Urinary bladder (tissue), 4 donors: Measurements from ENCODE around the gene RRM2. TPM values are rescaled to one million over a fixed set of nuclear protein-coding genes. Genes with fewer than 3 reads are reported as not detected.
"Not testable (repeated sequence)": the region's sequence is repeated elsewhere in the genome, so short reads cannot be mapped to it uniquely, and the experiment has no call there.

Experiments used
- DNase-seq: peaks from one replicate; pipeline ENCODE4 v3.0.0-alpha.2; 2015; ENCODE audit errors: extremely low spot score
- H3K27ac ChIP-seq: one replicate; pipeline ENCODE4 v1.5.1; 2013; ENCODE audit warnings: low read depth, mild to moderate bottlenecking, moderate library complexity
- H3K36me3 ChIP-seq: one replicate; pipeline ENCODE4 v1.6.1; 2013; ENCODE audit warnings: mild to moderate bottlenecking, moderate library complexity; ENCODE audit not compliant: insufficient read depth
- H3K4me1 ChIP-seq: one replicate; pipeline ENCODE4 v1.6.1; 2013; ENCODE audit warnings: mild to moderate bottlenecking, moderate library complexity; ENCODE audit not compliant: insufficient read depth
- H3K4me3 ChIP-seq: one replicate; pipeline ENCODE4 v1.5.1; 2013; ENCODE audit warnings: low read depth, low read length
- WGBS: extraction: QIAGEN DNeasy Blood & Tissue Kit; methylation state at CpG from one replicate; pipeline ENCODE4 v1.1.7; 2013; 5-methylcytosine and 5-hydroxymethylcytosine counted together
- polyA plus RNA-seq: library from polyadenylated mRNA; stranded (reverse); fragments of 200-250 nt; gene quantifications from one replicate; pipeline ENCODE4 v1.2.3, GENCODE V29; 2013
- total RNA-seq: library from RNA; depleted of rRNA; stranded (reverse); fragments of >200 nt; gene quantifications from one replicate; pipeline ENCODE4 v1.2.3, GENCODE V29; 2014
- donor health status: healthy with polysubstance abuse.
- donor health status: healthy.

RRM2 gene
- total and polyA plus RNA-seq, 2 donors: 0.92 to 24.8 TPM

DNA sequence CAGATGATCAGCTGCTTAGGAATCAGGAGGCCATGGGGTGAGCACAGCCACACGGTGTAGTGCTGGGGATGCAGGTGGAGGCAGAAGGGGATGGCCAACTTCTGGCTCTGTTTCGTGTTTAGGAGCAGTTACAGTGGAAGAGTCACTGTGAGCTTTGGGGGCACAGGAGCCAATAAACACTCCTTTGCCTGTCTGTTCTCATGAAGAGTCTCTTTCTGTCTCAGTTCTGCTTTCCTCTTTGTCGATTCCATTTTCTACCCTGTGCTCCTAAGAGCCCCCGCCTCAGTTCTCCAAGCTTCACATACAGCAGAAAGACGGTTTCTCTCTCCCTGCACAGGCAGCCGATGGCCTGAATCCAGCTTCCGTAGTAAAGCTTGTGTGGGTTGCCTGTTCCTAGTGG is 21.0 kb upstream of the RRM2 start:
- H3K4me3 ChIP-seq: no peak overlapping the region
- 57% methylated on average over 7 of the region's 7 CpGs for WGBS
- H3K4me1 ChIP-seq: no peaks in the 10 kb centered on the region
- DNase-seq: no peak
- H3K36me3 ChIP-seq: no peaks in the 10 kb centered on the region
- no peak overlapping the region for H3K27ac ChIP-seq

DNA sequence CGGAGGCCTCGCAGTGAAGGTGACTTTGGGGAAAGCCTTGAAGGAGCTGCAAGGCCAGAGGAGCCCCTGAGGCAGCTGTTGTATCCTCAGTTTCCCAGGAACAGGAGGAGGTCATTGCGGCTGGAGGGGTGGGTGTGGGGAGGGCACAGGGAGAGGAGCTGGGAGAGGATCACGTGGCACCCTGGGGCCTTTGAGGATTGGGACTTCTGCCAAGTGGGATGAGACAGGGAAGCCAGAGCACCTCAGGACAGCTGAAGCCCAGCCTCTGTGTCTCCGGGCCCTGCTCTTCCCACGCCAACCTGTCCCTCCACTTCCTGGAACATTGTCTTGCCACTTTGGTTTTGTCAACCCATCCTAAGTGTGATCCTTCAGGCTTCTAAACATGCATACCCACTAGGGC is 19.4 kb upstream of the RRM2 start:
- WGBS: 85% methylated on average over 6 of the region's 6 CpGs
- no peak for DNase-seq
- Histone ChIP-seq H3K4me3 (no peak overlapping the region), H3K27ac (no peak overlapping the region), H3K36me3 (no peaks in the 10 kb centered on the region), H3K4me1 (no peaks in the 10 kb centered on the region)

DNA sequence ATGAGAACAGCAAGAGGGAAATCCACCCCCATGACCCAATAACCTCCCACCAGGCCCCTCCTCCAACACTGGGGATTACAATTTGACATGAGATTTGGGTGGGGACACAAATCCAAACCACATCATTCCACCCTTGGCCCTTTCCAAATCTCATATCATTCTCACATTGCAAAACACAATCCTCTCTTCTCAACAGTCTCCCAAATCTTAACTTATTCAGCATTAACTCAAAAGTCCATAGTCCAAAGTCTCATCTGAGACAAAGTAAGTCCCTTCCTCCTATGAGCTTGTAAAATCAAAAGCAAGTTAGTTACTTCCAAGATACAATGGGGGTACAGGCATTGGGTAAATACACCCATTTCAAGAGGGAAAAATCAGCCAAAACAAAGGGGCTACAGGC is 17.6 kb upstream of the RRM2 start:
- not testable (repeated sequence) for DNase-seq, H3K27ac ChIP-seq, H3K4me1 ChIP-seq, H3K4me3 ChIP-seq, H3K36me3 ChIP-seq

GRCh38 chr2:10109311-10109710 is 13.2 kb upstream of the RRM2 start:
- Histone ChIP-seq H3K36me3 (no peaks in the 10 kb centered on the region), H3K4me1 (no peaks in the 10 kb centered on the region), H3K27ac (no peak overlapping the region), H3K4me3 (no peak overlapping the region)
- no peak for DNase-seq

DNA sequence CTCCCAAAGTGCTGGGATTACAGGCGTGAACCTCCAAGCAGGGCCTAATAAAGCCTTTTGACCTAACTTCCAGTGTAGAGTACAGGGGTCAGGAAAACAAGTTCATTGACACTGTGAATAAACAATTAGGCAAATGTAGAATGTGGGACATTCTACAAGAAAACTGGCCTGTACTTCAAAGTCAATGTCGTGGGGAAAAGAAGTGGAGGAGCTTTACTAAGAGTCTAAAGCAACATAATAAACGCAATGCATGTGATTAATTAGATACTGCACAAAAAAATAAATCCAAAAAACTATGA is 3.6 kb upstream of the RRM2 start:
- Histone ChIP-seq H3K27ac (no peak overlapping the region), H3K36me3 (no peaks in the 10 kb centered on the region), H3K4me1 (no peaks in the 10 kb centered on the region), H3K4me3 (no peak overlapping the region)
- no peak for DNase-seq
- WGBS: 94% methylated on average over 3 of the region's 3 CpGs

DNA sequence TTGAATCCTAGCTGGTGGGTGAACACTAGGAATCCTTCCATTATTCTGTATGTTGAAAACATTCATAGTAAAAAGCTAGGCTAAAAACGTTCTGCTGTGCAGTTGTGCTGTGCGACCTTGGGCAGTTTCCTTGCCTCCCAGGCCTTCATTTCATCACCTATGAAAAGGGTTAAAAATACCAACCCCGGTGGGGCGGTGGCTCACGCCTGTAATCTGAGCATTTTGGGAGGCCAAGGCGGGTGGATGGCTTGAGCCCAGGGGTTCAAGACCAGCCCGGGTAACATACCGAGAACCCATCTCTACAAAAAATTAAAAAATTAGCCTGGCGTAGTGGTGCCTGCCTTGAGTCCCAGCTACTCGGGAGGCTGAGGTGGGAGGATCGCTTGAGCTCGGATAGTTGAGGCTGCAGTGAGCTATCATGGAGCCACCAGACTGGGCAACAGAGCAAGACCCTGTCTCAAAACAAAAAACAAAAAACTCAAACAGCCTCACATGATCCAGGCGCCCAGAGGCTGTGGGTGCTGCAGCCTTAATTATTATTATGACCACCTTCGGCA is 2.9 kb upstream of the RRM2 start:
- H3K4me1 ChIP-seq: no peaks in the 10 kb centered on the region
- H3K27ac ChIP-seq: no peak overlapping the region
- no peak for DNase-seq
- 78% methylated on average over 14 of the region's 14 CpGs for WGBS
- no peaks in the 10 kb centered on the region for H3K36me3 ChIP-seq
- peak overlapping the region; percentile 46 for H3K4me3 ChIP-seq

GRCh38 chr2:10120158-10120876 is 2.2 kb upstream of the RRM2 start:
- H3K36me3 ChIP-seq: no peaks in the 10 kb centered on the region
- DNase-seq: peak; percentile 78
- under 1% methylated on average over 60 of the region's 60 CpGs for WGBS
- H3K27ac ChIP-seq: no peak overlapping the region
- H3K4me3 ChIP-seq: peak overlapping the region; percentile 46
- H3K4me1 ChIP-seq: no peaks in the 10 kb centered on the region

DNA sequence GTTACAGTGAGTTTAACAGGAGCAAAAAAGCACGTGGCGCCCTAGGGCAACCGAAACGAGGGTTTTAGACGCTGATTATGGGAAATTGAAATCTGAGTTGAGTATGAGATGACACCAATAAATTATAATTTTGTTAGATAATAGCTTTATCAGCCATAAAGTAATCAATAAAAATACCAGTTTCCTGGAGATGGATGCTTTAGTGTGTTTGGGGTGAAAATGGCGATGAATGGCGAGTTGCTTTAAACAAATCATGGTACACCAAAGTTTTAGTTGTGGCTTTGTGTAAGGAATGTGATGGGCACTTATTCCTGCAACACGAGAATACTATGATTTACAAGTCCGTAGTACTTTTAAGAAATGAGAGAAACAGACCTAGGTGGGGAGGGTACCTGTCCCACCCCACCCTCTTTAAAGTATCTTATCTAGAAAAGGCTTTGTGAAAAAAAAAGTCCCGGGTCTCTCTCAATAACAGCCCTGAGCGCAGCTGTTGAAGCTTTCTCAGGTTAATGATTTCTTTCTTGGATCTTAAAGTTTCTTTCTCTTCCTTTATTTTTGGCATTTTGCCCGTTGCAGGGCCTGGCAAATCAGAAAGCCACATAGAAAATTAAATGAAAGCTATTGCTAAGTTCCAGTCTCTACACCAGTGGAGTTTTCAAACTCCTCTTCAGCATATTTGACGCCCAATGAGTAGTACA is 1.5 kb upstream of the RRM2 start:
- Histone ChIP-seq H3K4me1 (no peaks in the 10 kb centered on the region), H3K4me3 (peak overlapping the region; percentile 46), H3K36me3 (no peaks in the 10 kb centered on the region), H3K27ac (no peak overlapping the region)
- no peak for DNase-seq
- WGBS: 30% methylated on average over 13 of the region's 13 CpGs

DNA sequence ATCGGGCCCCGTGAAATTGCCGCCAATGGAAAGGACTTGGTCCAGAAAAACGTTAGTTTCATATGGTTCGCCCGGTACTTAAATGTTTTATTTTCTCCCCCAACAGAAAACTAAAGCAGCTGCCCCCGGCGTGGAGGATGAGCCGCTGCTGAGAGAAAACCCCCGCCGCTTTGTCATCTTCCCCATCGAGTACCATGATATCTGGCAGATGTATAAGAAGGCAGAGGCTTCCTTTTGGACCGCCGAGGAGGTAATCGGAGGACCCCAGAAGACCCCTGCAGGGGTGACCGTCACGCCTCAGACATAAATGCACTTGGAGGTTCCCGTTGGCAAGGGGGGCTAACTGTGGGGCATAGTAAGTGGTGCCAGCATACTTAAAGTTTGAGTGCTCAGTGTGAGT is 742 bp downstream of the RRM2 start:
- WGBS: 4% methylated on average over 18 of the region's 18 CpGs
- Histone ChIP-seq H3K27ac (no peak overlapping the region), H3K4me3 (no peak overlapping the region), H3K4me1 (no peaks in the 10 kb centered on the region), H3K36me3 (no peaks in the 10 kb centered on the region)
- DNase-seq: no peak

GRCh38 chr2:10124538-10125045 is 2.1 kb downstream of the RRM2 start:
- Histone ChIP-seq H3K4me1 (no peaks in the 10 kb centered on the region), H3K27ac (no peak overlapping the region), H3K4me3 (no peak overlapping the region), H3K36me3 (no peaks in the 10 kb centered on the region)
- WGBS: 15% methylated on average over 5 of the region's 5 CpGs
- peak; percentile 64 for DNase-seq

- Histone ChIP-seq H3K4me3 (no peak overlapping the region), H3K27ac (no peak overlapping the region), H3K4me1 (no peaks in the 10 kb centered on the region), H3K36me3 (no peaks in the 10 kb centered on the region)
- WGBS: 93% methylated on average over 6 of the region's 6 CpGs
- no peak for DNase-seq
These were observed 3.5 kb downstream of the RRM2 start for GRCh38 chr2:10125842-10126631.

GRCh38 chr2:10126632-10127026 is 4.1 kb downstream of the RRM2 start:
- H3K4me1 ChIP-seq: no peaks in the 10 kb centered on the region
- DNase-seq: no peak
- no peak overlapping the region for H3K27ac ChIP-seq
- H3K4me3 ChIP-seq: no peak overlapping the region
- H3K36me3 ChIP-seq: no peaks in the 10 kb centered on the region
- 36% methylated on average over 5 of the region's 5 CpGs for WGBS

DNA sequence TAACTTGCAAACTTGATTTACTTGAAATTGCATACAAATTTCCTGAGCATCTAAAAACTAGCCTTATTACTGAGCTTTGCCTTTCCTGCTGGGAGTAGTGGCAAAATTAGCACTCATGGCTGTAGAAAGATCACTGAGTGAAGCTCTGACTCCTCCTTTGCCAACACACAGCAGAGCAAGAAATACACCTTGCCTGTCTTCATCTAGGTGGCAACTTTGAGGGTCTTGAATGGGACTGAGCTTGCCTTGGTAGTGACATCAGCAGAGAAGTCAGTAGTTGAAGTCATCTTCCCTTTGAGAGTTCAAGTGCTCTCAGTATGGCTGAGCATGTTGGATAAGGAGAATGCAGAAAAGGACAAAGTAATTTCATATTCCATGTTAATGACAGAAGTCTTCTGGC is 5.9 kb downstream of the RRM2 start:
- no peaks in the 10 kb centered on the region for H3K4me1 ChIP-seq
- no peaks in the 10 kb centered on the region for H3K36me3 ChIP-seq
- H3K27ac ChIP-seq: no peak overlapping the region
- H3K4me3 ChIP-seq: no peak overlapping the region
- no peak for DNase-seq

- no peak overlapping the region for H3K4me3 ChIP-seq
- H3K36me3 ChIP-seq: no peaks in the 10 kb centered on the region
- no peak overlapping the region for H3K27ac ChIP-seq
- WGBS: 76% methylated on average over 3 of the region's 3 CpGs
- H3K4me1 ChIP-seq: no peaks in the 10 kb centered on the region
- no peak for DNase-seq
These were observed 7.0 kb downstream of the RRM2 start for GRCh38 chr2:10129490-10129889.
